Ovary (tissue), 3 donors: Measurements from ENCODE around the gene VPS13C.

ENCODE experiments used
- CTCF ChIP-seq, 3 donors: fragments of 450-650 bp in 2 of 3; fragments of 200-600 bp in 1 of 3; IDR thresholded peaks; one replicate each; pipeline versions ENCODE4 v1.5.1 to v1.8.0; 2016 to 2022; ENCODE audit warnings: antibody characterized with exemption in 3 of 3, mild to moderate bottlenecking in 1 of 3
- POLR2A ChIP-seq: fragments of 450-650 bp; IDR thresholded peaks from one replicate; pipeline ENCODE4 v1.6.1; 2017; ENCODE audit warnings: antibody characterized with exemption, mild to moderate bottlenecking, moderate library complexity
- donor health status: DM: no; HTN: no; CAD: no.

DNA sequence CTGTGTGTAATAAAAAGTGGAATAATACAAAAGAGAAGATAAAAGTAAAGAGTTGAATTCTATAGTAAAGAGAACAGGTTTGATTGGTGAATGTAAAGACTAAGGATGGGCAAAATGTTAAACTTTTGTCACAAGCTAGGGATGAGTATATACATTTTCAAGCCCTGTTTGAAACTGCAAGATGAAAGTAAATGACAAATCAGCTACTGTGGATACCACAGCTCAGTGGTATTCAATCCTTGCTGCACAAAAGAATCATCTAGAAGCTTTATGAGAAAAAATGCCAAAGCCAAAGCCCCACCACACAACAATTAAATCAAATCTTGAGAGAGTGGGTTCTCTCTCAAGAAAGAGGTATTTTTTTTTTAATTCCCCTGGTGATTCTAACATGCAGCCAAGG is 67.7 kb downstream of the VPS13C start:
- TF ChIP-seq CTCF (IDR thresholded peaks at IDR 0.05) (no peak), POLR2A (no peak)
